ENCODE data around the gene ERRFI1.
"Not testable (repeated sequence)": the region's sequence is repeated elsewhere in the genome, so short reads cannot be mapped to it uniquely, and the experiment has no call there.

Gene ERRFI1

DNA sequence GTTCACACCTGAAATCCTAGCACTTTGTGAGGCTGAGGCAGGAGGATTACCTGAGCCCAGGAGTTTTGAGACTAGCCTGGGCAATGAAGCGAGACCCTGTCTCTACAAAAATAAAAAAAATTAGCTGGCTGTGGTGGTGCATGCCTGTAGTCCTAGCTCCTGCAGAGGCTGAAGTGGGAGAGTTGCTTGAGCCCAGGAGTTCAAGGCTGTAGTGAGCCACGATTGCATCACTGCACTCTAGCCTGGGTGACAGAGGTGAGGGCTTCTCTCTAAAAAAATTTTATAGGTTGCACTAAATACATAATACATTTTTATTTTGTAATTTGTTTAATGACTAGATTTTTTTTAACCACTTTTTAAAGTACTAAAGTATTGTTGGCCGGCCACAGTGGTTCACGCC is 58.5 kb downstream of the ERRFI1 start:
- TF ChIP-seq ZNF274 (IDR thresholded peaks at IDR 0.05; ENCODE audit: low read depth, low read length): no peak
- H3K4me3 ChIP-seq (ENCODE audit: low read length): no peak overlapping the region

DNA sequence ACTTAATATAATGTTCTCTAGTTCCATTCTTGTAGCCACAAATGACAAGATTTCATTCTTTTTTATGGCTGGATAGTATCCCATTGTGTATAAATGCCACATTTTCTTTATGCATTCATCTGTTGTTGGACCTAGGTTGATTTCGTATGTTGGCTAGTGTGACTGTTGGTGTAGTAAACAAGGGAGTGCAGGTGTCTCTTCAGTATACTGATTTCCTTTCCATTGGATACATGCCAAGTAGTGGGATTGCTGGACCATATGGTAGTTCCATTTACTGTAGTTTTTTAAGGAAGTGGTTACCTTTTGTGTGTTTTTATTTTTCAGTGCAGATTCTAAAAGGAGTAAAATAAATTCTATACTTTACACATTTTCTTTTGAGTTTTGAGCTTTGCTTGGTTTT is 58.9 kb downstream of the ERRFI1 start:
- no peak overlapping the region for H3K4me3 ChIP-seq (ENCODE audit: low read length)
- TF ChIP-seq ZNF274 (IDR thresholded peaks at IDR 0.05; ENCODE audit: low read depth, low read length): no peak

DNA sequence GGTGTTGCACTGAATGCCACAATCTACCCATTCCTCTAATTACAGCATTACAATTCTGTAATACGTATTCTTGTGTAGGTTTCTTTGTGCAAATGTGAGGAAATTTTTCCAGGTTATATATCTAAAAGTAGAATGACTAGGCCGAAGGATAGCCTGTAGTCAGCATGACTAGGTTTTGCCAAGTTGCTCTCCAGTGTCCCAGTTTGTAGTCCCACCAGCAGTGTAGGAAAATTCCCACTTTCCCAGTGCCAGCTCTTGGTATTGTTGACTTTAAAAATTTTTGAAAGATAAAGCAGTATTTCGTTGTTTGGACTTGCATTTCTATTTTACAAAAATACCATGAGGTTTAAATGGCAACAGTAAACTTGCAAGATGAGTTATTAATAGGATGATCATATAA is 61.6 kb downstream of the ERRFI1 start:
- no peak overlapping the region for H3K4me3 ChIP-seq (ENCODE audit: low read length)
- no peak for TF ChIP-seq ZNF274 (IDR thresholded peaks at IDR 0.05; ENCODE audit: low read depth, low read length)

DNA sequence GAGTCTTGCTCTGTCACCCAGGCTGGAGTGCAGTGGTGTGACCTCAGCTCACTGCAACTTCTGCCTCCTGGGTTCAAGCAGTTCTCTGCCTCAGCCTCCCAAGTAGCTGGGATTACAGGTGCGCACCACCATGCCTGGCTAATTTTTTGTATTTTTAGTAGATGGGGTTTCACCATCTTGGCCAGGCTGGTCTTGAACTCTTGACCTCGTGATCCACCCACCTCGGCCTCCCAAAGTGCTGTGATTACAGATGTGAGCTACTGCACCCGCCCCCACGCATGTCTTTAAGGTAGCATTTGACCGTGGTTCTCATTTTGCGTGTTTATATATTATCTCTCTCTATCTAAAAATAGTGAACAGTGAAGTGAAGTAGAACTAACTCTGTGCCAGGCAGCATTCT is 62.3 kb downstream of the ERRFI1 start:
- H3K4me3 ChIP-seq (ENCODE audit: low read length): not testable (repeated sequence)

DNA sequence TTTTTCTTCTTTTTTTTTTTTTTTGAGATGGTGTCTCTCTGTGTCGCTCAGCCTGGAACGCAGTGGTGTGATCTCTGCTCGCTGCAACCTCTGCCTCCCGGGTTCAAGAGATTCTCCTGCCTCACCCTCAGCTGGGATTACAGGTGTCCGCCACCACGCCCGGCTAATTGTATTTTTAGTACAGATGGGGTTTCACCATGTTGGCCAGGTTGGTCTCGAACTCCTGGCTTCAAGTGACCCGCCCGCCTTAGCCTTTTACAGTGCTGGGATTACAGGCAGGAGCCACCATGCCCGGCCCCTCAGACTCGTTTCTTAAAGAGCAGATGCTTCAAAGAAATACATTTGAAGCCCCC is 62.8 kb downstream of the ERRFI1 start:
- H3K4me3 ChIP-seq (ENCODE audit: low read length): not testable (repeated sequence)

DNA sequence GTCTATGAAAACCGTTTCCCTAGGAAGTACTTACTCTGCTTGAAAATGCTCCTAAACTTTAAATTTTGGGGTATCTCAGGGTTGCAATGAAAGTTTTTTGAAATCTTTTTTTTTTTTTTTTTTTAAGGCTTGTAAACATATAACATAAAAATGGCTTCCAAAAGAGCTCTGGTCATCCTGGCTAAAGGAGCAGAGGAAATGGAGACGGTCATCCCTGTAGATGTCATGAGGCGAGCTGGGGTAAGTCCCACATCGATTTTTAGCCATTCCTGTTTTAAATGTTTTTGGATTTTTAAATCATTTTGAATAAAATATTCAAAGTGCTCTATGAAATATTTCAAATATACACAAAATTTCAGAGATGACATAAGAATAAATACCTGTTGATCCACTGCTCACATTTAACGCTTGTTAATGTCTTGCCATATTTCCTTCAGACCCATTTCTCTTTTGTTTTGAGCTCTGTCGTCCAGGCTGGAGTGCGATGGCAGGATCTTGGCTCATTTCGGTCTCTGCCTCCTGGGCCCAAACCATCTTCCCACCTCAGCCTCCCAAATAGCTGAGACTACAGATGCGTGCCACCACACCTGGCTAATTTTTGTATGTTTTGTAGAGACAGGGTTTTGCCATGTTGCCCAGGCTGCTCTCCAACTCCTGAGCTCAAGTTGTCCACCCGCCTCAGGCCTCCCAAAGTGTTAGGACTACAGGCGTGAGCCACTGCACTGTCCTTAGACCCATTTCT is 63.3 kb downstream of the ERRFI1 start:
- peak overlapping the region; percentile 98 for H3K4me3 ChIP-seq (ENCODE audit: low read length)
- TF ChIP-seq ZNF274 (IDR thresholded peaks at IDR 0.05; ENCODE audit: low read depth, low read length): no peak

DNA sequence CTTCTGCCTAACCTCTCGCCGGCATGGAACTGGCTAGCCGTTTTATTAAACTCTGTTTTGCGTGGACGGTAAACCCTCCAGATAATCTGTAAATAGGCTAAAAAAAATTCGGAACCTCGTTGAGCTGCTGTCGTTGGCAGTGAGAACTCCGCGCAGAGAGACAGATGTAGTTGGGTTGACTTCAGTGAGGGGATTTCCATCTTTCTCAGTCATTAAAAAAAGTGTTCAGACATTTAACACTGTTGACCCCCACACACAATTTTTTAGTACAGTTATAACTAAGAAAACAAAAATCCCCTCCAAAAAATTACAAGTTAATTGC is 64.1 kb downstream of the ERRFI1 start:
- peak overlapping the region; percentile 98 for H3K4me3 ChIP-seq (ENCODE audit: low read length)
- no peak for TF ChIP-seq ZNF274 (IDR thresholded peaks at IDR 0.05; ENCODE audit: low read depth, low read length)
